HepG2 (cell line): ENCODE measurements around the gene TP53BP2. TPM values are rescaled to one million over a fixed set of nuclear protein-coding genes. Genes with fewer than 3 reads are reported as not detected.

ENCODE experiments used
- ELF3 ChIP-seq: IDR thresholded peaks from 2 replicates; pipeline ENCODE4 v1.6.1; 2016; ENCODE audit warnings: missing genetic modification reagents, missing compliant biosample characterization
- FOXO1 ChIP-seq: sonication (generic); formaldehyde crosslinking; IDR thresholded peaks from 2 replicates; pipeline ENCODE4 v1.4.0; 2020; ENCODE audit warnings: missing genetic modification reagents
- MEIS1 ChIP-seq: sonication (generic); formaldehyde crosslinking; IDR thresholded peaks from 2 replicates; pipeline ENCODE4 v1.9.0; 2021; ENCODE audit warnings: mild to moderate bottlenecking, missing genetic modification reagents, moderate library complexity, borderline replicate concordance
- NR2C2 ChIP-seq: sonication (generic); formaldehyde crosslinking; IDR thresholded peaks from 2 replicates; pipeline ENCODE4 v1.4.0; 2020; ENCODE audit warnings: missing genetic modification reagents, mild to moderate bottlenecking, moderate library complexity, borderline replicate concordance
- PHF20 ChIP-seq: sonication (generic); formaldehyde crosslinking; IDR thresholded peaks from 2 replicates; pipeline ENCODE4 v1.5.0; 2020; ENCODE audit warnings: mild to moderate bottlenecking, missing genetic modification reagents
- SPEN ChIP-seq: sonication (generic); formaldehyde crosslinking; IDR thresholded peaks from 2 replicates; pipeline ENCODE4 v1.5.1; 2020; ENCODE audit warnings: low read depth, mild to moderate bottlenecking, missing genetic modification reagents
- ZNF280B ChIP-seq: sonication (generic); formaldehyde crosslinking; IDR thresholded peaks from 2 replicates; pipeline ENCODE4 v1.5.0; 2020; ENCODE audit warnings: missing genetic modification reagents, mild to moderate bottlenecking, borderline replicate concordance
- polyA plus RNA-seq, 8 experiments: library from polyadenylated mRNA; depleted of rRNA in 3 of 8; stranded (reverse) in 7 of 8; unstranded in 1 of 8; fragments of >200 nt; fragmentation: Illumina TruSeq in 4 of 8; extraction: Trizol in 4 of 8; gene quantifications; 2 replicates each; pipeline versions ENCODE4 v1.2.1 to v1.2.3, GENCODE V29; 2011 to 2016; ENCODE audit warnings: low read depth in 4 of 8, missing spikeins in 1 of 8, mixed read lengths in 1 of 8; ENCODE audit not compliant: insufficient read depth in 1 of 8
- total RNA-seq, 5 experiments: library from RNA; depleted of rRNA; stranded (reverse); fragments of >200 nt; fragmentation: Illumina TruSeq; extraction: Trizol; gene quantifications; 2 replicates each; pipeline ENCODE4 v1.2.3, GENCODE V29; 2016; ENCODE audit warnings: low read depth in 1 of 5
- TF ChIP-seq, protein P1 (sequence below), 2 experiments: fragments of 450-650 bp in 1 of 2; sonication (generic) in 1 of 2; formaldehyde crosslinking in 1 of 2; IDR thresholded peaks; 2 replicates each; pipeline versions ENCODE4 v1.6.1 to v1.8.0; 2016 to 2022; ENCODE audit warnings: antibody characterized with exemption in 1 of 2, mild to moderate bottlenecking in 1 of 2, missing genetic modification reagents in 1 of 2
- TF ChIP-seq, protein P2 (sequence below): sonication (generic); formaldehyde crosslinking; IDR thresholded peaks from 2 replicates; pipeline ENCODE4 v1.4.0; 2020; ENCODE audit warnings: mild to moderate bottlenecking, low read depth, missing genetic modification reagents
- TF ChIP-seq, protein P3 (sequence below): sonication (generic); formaldehyde crosslinking; IDR thresholded peaks from 2 replicates; pipeline ENCODE4 v1.5.1; 2020; ENCODE audit warnings: mild to moderate bottlenecking, moderate library complexity, missing genetic modification reagents

Gene TP53BP2
- total and polyA plus RNA-seq, 2 of the 13 experiments (the other 11 are each of a cell fraction or from before 2014, with no cell fraction given), result 10.0 to 14.0 TPM

DNA sequence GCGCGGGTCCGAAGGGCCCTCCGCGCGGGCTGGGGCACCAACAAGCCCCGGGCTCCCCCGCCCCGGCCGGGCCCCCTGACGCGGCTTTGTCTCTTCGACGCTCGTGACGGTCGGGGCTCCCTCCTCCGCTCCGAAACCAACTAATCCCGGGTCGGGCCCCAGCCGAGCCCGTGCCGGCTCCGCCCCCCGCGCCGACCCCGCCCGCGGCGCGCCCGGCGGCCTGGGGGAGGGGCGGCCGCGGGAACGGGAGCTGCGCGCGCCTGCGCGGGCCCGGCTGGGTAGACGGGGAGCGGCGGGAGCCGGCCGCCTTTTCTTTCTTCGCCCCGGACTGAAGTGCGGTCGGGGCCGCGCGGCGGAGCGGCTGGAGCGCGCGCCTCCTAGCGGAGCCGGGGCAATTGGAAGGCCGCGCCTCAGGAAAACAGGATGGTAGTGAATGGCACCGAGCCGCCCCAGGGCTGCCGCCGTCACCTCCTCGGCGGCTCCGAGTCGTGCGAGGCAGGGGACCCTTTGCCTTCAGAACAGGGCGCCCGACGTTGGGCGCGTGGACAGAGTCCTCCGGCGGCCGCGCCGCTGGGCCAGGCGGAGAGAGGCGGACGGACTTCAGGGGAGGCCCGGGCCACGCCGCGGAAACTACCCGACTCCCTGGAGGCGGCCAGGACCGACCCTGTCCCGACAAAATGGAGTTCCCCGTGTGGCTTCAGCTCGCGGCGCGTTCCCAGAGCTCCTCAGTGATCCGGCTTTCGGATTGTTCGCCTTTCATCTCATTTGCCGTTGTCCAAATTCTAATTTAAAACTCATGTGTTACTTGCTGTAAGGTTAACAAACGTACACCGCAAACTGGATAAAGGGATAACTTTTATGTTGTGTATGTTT is at the start of gene TP53BP2 (continued):
- TF ChIP-seq, protein P1, sequence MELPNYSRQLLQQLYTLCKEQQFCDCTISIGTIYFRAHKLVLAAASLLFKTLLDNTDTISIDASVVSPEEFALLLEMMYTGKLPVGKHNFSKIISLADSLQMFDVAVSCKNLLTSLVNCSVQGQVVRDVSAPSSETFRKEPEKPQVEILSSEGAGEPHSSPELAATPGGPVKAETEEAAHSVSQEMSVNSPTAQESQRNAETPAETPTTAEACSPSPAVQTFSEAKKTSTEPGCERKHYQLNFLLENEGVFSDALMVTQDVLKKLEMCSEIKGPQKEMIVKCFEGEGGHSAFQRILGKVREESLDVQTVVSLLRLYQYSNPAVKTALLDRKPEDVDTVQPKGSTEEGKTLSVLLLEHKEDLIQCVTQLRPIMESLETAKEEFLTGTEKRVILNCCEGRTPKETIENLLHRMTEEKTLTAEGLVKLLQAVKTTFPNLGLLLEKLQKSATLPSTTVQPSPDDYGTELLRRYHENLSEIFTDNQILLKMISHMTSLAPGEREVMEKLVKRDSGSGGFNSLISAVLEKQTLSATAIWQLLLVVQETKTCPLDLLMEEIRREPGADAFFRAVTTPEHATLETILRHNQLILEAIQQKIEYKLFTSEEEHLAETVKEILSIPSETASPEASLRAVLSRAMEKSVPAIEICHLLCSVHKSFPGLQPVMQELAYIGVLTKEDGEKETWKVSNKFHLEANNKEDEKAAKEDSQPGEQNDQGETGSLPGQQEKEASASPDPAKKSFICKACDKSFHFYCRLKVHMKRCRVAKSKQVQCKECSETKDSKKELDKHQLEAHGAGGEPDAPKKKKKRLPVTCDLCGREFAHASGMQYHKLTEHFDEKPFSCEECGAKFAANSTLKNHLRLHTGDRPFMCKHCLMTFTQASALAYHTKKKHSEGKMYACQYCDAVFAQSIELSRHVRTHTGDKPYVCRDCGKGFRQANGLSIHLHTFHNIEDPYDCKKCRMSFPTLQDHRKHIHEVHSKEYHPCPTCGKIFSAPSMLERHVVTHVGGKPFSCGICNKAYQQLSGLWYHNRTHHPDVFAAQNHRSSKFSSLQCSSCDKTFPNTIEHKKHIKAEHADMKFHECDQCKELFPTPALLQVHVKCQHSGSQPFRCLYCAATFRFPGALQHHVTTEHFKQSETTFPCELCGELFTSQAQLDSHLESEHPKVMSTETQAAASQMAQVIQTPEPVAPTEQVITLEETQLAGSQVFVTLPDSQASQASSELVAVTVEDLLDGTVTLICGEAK (IDR thresholded peaks at IDR 0.05), result no peak
- TF ChIP-seq, protein P1 (CRISPR knock-in tag; IDR thresholded peaks at IDR 0.05), result peak; percentile 75; the same call in 1 of the 2 replicates
- peak; percentile 64 for TF ChIP-seq FOXO1 (CRISPR knock-in tag)
- TF ChIP-seq ELF3 (CRISPR knock-in tag), result no peak
- TF ChIP-seq, protein P2, sequence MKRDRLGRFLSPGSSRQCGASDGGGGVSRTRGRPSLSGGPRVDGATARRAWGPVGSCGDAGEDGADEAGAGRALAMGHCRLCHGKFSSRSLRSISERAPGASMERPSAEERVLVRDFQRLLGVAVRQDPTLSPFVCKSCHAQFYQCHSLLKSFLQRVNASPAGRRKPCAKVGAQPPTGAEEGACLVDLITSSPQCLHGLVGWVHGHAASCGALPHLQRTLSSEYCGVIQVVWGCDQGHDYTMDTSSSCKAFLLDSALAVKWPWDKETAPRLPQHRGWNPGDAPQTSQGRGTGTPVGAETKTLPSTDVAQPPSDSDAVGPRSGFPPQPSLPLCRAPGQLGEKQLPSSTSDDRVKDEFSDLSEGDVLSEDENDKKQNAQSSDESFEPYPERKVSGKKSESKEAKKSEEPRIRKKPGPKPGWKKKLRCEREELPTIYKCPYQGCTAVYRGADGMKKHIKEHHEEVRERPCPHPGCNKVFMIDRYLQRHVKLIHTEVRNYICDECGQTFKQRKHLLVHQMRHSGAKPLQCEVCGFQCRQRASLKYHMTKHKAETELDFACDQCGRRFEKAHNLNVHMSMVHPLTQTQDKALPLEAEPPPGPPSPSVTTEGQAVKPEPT (CRISPR knock-in tag), result no peak
- TF ChIP-seq SPEN (CRISPR knock-in tag), result peak; percentile 58; the same call in 1 of the 2 replicates
- peak; percentile 57 for TF ChIP-seq PHF20 (CRISPR knock-in tag)
- no peak; the same call in 1 of the 2 replicates for TF ChIP-seq NR2C2 (CRISPR knock-in tag)
- TF ChIP-seq ZNF280B, result no peak; the same call in 1 of the 2 replicates
- no peak for TF ChIP-seq MEIS1 (CRISPR knock-in tag)
- TF ChIP-seq, protein P3, sequence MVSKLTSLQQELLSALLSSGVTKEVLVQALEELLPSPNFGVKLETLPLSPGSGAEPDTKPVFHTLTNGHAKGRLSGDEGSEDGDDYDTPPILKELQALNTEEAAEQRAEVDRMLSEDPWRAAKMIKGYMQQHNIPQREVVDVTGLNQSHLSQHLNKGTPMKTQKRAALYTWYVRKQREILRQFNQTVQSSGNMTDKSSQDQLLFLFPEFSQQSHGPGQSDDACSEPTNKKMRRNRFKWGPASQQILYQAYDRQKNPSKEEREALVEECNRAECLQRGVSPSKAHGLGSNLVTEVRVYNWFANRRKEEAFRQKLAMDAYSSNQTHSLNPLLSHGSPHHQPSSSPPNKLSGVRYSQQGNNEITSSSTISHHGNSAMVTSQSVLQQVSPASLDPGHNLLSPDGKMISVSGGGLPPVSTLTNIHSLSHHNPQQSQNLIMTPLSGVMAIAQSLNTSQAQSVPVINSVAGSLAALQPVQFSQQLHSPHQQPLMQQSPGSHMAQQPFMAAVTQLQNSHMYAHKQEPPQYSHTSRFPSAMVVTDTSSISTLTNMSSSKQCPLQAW, result peak; percentile 64
